DND-41 (cell line): Measurements from ENCODE around the gene JMJD1C.

Experiments
- CTCF ChIP-seq: IDR thresholded peaks from 2 replicates; pipeline ENCODE4 v1.5.1; 2012; ENCODE audit warnings: borderline replicate concordance, low read length, moderate library complexity, mild to moderate bottlenecking; ENCODE audit not compliant: poor library complexity, severe bottlenecking; ENCODE audit errors: extremely low read depth
- EZH2 ChIP-seq: IDR thresholded peaks from 3 replicates; pipeline ENCODE4 v1.6.1; 2012; ENCODE audit warnings: borderline replicate concordance, low read depth, mild to moderate bottlenecking, moderate library complexity, low read length, inconsistent platforms; ENCODE audit not compliant: severe bottlenecking

- TF ChIP-seq CTCF = no peak
- TF ChIP-seq EZH2 = no peak
These were observed 89.0 kb downstream of the JMJD1C start for GRCh38 chr10:63376560-63377304.
